HL-60 (cell line): ENCODE data around the gene OR8D2.

ENCODE experiments used
- GABPA ChIP-seq: IDR thresholded peaks from 2 replicates; pipeline ENCODE4 v1.6.1; 2012; ENCODE audit warnings: low read depth
- POLR2AphosphoS5 ChIP-seq: IDR thresholded peaks from 2 replicates; pipeline ENCODE4 v1.6.1; 2012; ENCODE audit warnings: low read depth
- TF ChIP-seq, protein P1 (sequence below): IDR thresholded peaks from one replicate; pipeline ENCODE4 v1.5.1; 2011; ENCODE audit warnings: low read length, control low read depth, inconsistent platforms; ENCODE audit not compliant: insufficient read depth
- TF ChIP-seq, protein P2 (sequence below): IDR thresholded peaks from 2 replicates; pipeline ENCODE4 v1.6.1; 2012; ENCODE audit warnings: low read depth; ENCODE audit not compliant: insufficient replicate concordance

DNA sequence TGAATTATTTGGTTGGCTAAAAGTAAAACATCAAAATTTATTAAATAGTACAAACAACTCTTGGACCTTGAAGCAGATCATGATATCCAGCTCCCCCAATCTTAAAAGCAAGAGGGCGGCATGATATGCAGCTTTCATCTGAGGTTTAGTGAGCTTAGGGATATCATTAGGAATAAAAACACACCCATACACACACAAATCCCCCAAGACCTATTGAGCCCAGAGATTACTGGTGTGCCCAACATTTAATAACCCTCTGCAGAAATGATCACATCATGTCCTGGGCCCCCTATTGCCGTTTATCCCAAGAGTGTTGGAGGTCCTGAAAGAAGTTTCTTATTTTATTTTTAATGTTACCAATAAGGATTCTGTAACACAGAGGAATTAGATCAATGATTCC is 6.1 kb downstream of the OR8D2 start, which contains the start of gene OR8D1:
- TF ChIP-seq, protein P1, sequence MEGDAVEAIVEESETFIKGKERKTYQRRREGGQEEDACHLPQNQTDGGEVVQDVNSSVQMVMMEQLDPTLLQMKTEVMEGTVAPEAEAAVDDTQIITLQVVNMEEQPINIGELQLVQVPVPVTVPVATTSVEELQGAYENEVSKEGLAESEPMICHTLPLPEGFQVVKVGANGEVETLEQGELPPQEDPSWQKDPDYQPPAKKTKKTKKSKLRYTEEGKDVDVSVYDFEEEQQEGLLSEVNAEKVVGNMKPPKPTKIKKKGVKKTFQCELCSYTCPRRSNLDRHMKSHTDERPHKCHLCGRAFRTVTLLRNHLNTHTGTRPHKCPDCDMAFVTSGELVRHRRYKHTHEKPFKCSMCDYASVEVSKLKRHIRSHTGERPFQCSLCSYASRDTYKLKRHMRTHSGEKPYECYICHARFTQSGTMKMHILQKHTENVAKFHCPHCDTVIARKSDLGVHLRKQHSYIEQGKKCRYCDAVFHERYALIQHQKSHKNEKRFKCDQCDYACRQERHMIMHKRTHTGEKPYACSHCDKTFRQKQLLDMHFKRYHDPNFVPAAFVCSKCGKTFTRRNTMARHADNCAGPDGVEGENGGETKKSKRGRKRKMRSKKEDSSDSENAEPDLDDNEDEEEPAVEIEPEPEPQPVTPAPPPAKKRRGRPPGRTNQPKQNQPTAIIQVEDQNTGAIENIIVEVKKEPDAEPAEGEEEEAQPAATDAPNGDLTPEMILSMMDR = no peak
- TF ChIP-seq POLR2AphosphoS5 (no peak), GABPA (no peak)
- TF ChIP-seq, protein P2, sequence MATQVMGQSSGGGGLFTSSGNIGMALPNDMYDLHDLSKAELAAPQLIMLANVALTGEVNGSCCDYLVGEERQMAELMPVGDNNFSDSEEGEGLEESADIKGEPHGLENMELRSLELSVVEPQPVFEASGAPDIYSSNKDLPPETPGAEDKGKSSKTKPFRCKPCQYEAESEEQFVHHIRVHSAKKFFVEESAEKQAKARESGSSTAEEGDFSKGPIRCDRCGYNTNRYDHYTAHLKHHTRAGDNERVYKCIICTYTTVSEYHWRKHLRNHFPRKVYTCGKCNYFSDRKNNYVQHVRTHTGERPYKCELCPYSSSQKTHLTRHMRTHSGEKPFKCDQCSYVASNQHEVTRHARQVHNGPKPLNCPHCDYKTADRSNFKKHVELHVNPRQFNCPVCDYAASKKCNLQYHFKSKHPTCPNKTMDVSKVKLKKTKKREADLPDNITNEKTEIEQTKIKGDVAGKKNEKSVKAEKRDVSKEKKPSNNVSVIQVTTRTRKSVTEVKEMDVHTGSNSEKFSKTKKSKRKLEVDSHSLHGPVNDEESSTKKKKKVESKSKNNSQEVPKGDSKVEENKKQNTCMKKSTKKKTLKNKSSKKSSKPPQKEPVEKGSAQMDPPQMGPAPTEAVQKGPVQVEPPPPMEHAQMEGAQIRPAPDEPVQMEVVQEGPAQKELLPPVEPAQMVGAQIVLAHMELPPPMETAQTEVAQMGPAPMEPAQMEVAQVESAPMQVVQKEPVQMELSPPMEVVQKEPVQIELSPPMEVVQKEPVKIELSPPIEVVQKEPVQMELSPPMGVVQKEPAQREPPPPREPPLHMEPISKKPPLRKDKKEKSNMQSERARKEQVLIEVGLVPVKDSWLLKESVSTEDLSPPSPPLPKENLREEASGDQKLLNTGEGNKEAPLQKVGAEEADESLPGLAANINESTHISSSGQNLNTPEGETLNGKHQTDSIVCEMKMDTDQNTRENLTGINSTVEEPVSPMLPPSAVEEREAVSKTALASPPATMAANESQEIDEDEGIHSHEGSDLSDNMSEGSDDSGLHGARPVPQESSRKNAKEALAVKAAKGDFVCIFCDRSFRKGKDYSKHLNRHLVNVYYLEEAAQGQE = no peak
